GM15510 (cell line): ENCODE results near the gene HKDC1.

ENCODE experiments used
- POLR2A ChIP-seq: IDR thresholded peaks from 3 replicates; pipeline ENCODE4 v1.6.1; 2011; ENCODE audit warnings: borderline replicate concordance; ENCODE audit not compliant: insufficient read length; ENCODE audit errors: extremely low read depth

The HKDC1 gene

GRCh38 chr10:69229616-69229916, 9.4 kb downstream of the HKDC1 start:
- no peak for TF ChIP-seq POLR2A

DNA sequence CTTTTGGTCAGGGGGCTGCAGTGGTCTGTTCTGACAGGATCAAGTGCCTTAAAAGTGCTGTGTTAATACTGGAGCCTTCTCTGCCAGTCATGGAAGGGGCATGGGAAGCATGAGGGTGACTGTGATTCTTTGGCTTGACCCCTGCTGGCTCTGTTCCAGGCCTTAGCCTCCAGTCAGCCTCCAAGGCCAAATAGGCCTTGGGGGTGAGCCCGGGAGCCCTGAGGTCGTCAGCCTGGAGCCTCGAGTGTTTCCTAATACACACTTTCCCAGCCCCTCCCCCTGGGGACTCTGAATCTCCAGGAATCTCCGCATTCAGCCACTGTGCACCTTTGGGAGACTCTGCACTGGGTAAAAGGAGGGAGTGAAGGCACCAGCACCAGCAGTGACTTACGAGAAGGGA, 10.0 kb downstream of the HKDC1 start:
- no peak for TF ChIP-seq POLR2A

GRCh38 chr10:69232252-69232651, 12.1 kb downstream of the HKDC1 start:
- TF ChIP-seq POLR2A = no peak

- TF ChIP-seq POLR2A = no peak
Observed at GRCh38 chr10:69232736-69233480, 12.8 kb downstream of the HKDC1 start.

- TF ChIP-seq POLR2A = no peak
Observed at GRCh38 chr10:69234447-69234846, 14.3 kb downstream of the HKDC1 start.

- TF ChIP-seq POLR2A = no peak
Observed at GRCh38 chr10:69237528-69238159, 17.5 kb downstream of the HKDC1 start.

GRCh38 chr10:69239136-69239535, 19.0 kb downstream of the HKDC1 start:
- TF ChIP-seq POLR2A = no peak

DNA sequence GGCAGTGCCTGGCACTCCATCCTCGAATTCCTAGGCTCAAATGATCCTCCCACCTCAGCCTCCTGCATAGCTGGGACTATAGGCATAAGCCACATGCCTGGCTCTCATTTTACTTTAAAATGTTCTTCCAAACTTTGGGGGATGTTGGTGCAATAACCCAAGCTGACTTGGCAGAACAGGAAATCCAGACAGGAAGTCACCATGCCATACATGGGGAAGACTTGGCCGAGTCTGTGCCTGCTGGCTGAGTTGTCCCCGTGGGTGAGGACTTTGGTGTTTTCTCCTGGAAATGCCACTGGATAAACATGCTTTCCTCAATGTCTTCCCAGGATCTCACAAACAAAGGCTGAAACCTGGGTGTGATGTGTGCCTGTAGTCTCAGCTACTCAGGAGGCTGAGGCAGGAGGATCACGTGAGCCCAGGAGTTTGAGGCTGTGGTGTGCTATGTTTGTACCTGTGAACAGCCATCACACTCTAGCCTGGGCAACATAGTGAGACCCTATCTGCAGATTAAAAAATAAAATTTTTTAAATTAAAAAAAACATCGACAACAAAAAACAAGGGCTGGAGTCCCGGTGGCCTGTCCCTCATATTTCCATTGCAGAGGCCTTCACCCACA, 19.8 kb downstream of the HKDC1 start:
- TF ChIP-seq POLR2A = no peak

DNA sequence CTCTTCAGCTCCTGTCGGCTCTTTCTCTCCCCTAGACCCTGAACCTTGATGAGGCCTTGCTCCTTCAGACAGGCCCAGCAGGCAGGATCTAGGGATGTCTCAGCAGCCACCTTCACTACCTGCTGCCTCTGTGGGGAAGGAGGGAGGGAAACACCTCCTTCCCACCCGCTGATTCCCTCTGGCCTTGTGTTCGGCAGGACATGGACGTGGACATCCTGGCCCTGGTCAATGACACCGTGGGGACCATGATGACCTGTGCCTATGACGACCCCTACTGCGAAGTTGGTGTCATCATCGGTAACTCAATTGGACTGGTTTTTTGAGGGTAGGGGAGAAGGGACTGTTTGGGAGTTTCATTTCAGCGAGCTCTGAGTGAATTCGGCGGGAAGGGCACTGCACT, 20.3 kb downstream of the HKDC1 start:
- TF ChIP-seq POLR2A = no peak

DNA sequence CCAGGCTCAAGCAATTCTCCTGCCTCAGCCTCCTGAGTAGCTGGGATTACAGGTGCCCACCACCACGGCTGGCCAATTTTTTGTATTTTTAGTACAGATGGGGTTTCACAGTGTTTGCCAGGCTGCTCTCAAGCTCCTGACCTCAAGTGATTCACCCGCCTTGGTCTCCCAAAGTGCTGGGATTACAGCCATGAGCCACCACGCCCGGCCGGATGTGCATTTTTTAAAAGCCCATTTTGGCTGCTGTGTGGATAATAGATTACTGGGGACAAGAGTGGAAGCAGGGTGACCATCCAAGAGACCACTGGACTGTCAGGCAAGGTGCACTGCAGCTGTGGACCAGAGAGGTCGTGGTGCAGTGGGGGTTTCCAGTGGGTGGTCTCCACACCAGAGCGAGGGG, 21.4 kb downstream of the HKDC1 start:
- no peak for TF ChIP-seq POLR2A

- no peak for TF ChIP-seq POLR2A
Observed at GRCh38 chr10:69242040-69242851, 22.1 kb downstream of the HKDC1 start.

- TF ChIP-seq POLR2A = no peak
Observed at GRCh38 chr10:69242852-69243212, 22.7 kb downstream of the HKDC1 start.

GRCh38 chr10:69243817-69244216, 23.7 kb downstream of the HKDC1 start:
- TF ChIP-seq POLR2A = no peak

DNA sequence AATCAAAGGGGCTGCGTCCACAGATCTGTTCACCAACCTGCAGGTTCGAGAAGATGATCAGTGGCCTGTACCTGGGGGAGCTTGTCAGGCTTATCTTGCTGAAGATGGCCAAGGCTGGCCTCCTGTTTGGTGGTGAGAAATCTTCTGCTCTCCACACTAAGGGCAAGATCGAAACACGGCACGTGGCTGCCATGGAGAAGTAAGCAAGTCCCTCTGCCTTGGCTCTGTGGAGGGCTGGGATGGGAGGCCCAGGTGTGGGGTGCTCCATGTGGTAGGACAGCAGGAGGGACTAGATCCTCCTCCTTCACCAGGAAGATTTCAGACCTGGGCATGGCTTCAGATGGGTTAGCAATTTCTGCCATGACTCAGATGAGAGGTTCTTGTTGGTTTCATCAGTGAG, 25.9 kb downstream of the HKDC1 start:
- TF ChIP-seq POLR2A = no peak

DNA sequence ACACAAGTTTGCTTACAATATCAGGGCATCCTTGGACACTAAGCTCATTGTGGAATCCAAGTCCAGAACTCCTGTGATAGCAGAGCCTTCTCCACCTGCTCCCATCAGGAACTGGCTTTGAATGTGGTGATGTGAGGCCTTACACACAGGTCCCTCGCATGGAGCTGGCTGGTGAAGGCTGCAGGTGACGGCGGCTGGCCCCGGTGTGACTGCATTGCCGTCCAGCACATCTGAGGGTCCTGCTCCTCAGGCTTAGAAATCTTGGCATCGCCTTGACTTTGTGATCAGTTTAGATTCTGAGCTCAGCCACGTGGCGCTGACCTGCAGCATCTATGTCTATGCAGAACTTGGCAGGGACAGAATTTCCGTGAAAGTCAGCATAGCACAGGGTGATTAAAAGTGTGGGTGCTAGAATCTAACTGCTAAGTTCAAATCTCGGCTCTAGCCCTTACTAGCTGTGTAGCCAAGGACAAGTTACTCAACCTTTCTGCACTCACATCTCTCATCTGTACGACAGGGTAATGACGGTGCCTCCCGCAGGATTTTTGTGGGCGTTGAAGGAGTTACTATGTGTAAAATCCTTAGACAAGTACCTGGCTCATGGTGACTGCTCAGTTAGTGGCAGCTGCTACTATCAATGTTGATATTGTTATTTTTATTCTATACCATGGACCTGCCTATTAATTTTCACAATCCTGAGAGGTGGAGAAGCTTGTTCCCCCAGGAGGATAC, 26.6 kb downstream of the HKDC1 start:
- TF ChIP-seq POLR2A = no peak
